PC-9 (cell line): ENCODE results near the gene SLC7A5. TPM values are rescaled to one million over a fixed set of nuclear protein-coding genes. Genes with fewer than 3 reads are reported as not detected.

Experiments used
- BruUV-seq: library from RNA; stranded (reverse); fragments of 400-500 nt; replicated peaks from 2 replicates; lab custom pipeline; 2021; lab: Mats Ljungman, UMichigan
- CTCF ChIA-PET: fragments of 300-600 bp; sonication (Branson Sonifier 250); formaldehyde crosslinking; loops from one replicate; lab custom pipeline; 2022; ENCODE audit warnings: antibody characterized with exemption; lab: Charles Lee
- POLR2A ChIA-PET: fragments of 300-600 bp; sonication (Branson Sonifier 250); formaldehyde crosslinking; loops from one replicate; lab custom pipeline; 2022; ENCODE audit warnings: antibody characterized with exemption; ENCODE audit not compliant: unreplicated experiment; lab: Charles Lee
- DNase-seq, 2 experiments: peaks; one replicate each; pipeline versions ENCODE4 v3.0.0 to v3.0.0-alpha.2; 2015 to 2022; ENCODE audit warnings: mixed read lengths in 1 of 2
- H2AFZ ChIP-seq: fragments of 200-600 bp; sonication (generic); 2 replicates; pipeline ENCODE4 v1.8.1; 2017; ENCODE audit warnings: antibody characterized with exemption
- H3F3A ChIP-seq: fragments of 200-600 bp; sonication (generic); 2 replicates; pipeline ENCODE4 v1.8.1; 2017; ENCODE audit warnings: antibody characterized with exemption, mild to moderate bottlenecking, low read depth; ENCODE audit not compliant: insufficient read depth
- H3K27ac ChIP-seq: fragments of 200-600 bp; sonication (generic); 2 replicates; pipeline ENCODE4 v1.6.1; 2016; ENCODE audit warnings: mixed run types
- H3K27me3 ChIP-seq: fragments of 200-600 bp; sonication (generic); 2 replicates; pipeline ENCODE4 v1.6.1; 2016; ENCODE audit warnings: low read depth, mixed run types; ENCODE audit not compliant: insufficient read depth
- H3K36me3 ChIP-seq: fragments of 200-600 bp; sonication (generic); 2 replicates; pipeline ENCODE4 v1.6.1; 2016; ENCODE audit warnings: low read depth, mixed run types
- H3K4me1 ChIP-seq: fragments of 200-600 bp; sonication (generic); replicated peaks from 2 replicates; pipeline ENCODE4 v1.6.1; 2016; ENCODE audit warnings: mixed run types; ENCODE audit not compliant: insufficient read depth
- H3K4me2 ChIP-seq: fragments of 200-600 bp; sonication (generic); 2 replicates; pipeline ENCODE4 v1.6.1; 2017; ENCODE audit warnings: mixed run types
- H3K4me3 ChIP-seq: fragments of 200-600 bp; sonication (generic); 2 replicates; pipeline ENCODE4 v1.6.1; 2016; ENCODE audit warnings: mixed run types
- H3K79me2 ChIP-seq: fragments of 200-600 bp; sonication (generic); 2 replicates; pipeline ENCODE4 v1.6.1; 2017; ENCODE audit warnings: low read depth, mixed run types
- H3K9me2 ChIP-seq: fragments of 200-600 bp; sonication (generic); 2 replicates; pipeline ENCODE4 v1.8.1; 2017; ENCODE audit warnings: mild to moderate bottlenecking; ENCODE audit not compliant: insufficient read depth
- H3K9me3 ChIP-seq: fragments of 200-600 bp; sonication (generic); 2 replicates; pipeline ENCODE4 v1.8.1; 2016; ENCODE audit warnings: low read depth; ENCODE audit not compliant: insufficient read depth
- H4K20me1 ChIP-seq: fragments of 200-600 bp; sonication (generic); 2 replicates; pipeline ENCODE4 v1.8.1; 2017; ENCODE audit not compliant: insufficient read depth
- CTCF ChIP-seq: fragments of 200-600 bp; sonication (generic); conservative IDR thresholded peaks from 2 replicates; pipeline ENCODE4 v1.6.1; 2017; ENCODE audit warnings: mixed run types, antibody characterized with exemption, mild to moderate bottlenecking, moderate library complexity
- EZH2 ChIP-seq: fragments of 200-600 bp; sonication (generic); IDR thresholded peaks from 2 replicates; pipeline ENCODE4 v1.8.0; 2017; ENCODE audit warnings: antibody characterized with exemption, low read depth
- intact Hi-C: fragments of 100-400 bp; cut with micrococcal nuclease; formaldehyde crosslinking; loops from one replicate; pipeline ENCODE4 v1.10.0; 2022; ENCODE audit not compliant: unreplicated experiment
- total RNA-seq: library from RNA; stranded (reverse); gene quantifications from 2 replicates; pipeline ENCODE4 v1.2.3, GENCODE V29; 2021

The SLC7A5 gene
- total RNA-seq, 1 experiment from 2014 or later, result 496 TPM

GRCh38 chr16:87839542-87840270 lies 29.6 kb downstream of the SLC7A5 start:
- Histone ChIP-seq H4K20me1 (peaks cover 73% of the 10 kb centered on the region), H3K9me3 (no peaks in the 10 kb centered on the region), H3K4me1 (no peaks in the 10 kb centered on the region), H3K9me2 (no peaks in the 10 kb centered on the region), H3K27ac (no peak overlapping the region), H3K36me3 (peaks cover 27% of the 10 kb centered on the region), H2AFZ (no peak overlapping the region), H3K4me3 (no peak overlapping the region), H3F3A (peaks cover 4% of the 10 kb centered on the region; the same call in 1 of the 2 replicates), H3K79me2 (peaks cover 24% of the 10 kb centered on the region), H3K27me3 (no peaks in the 10 kb centered on the region), H3K4me2 (no peak overlapping the region)
- intact Hi-C loops, result loop anchor here (5.0 kb wide), 1 partner anchor 62 kb away; no protein-coding TSS in a partner anchor
- no peak for TF ChIP-seq CTCF
- no peak for TF ChIP-seq EZH2
- no peak for DNase-seq
- no TSS peak for BruUV-seq
- ChIA-PET POLR2A (interaction anchor here (0.6 kb wide), 1 partner anchor 14 kb away, joined by 9 read pairs; no protein-coding TSS in a partner anchor), CTCF (no interaction called here)

- no peak overlapping the region for H3K4me3 ChIP-seq
- H3K9me2 ChIP-seq, result no peaks in the 10 kb centered on the region
- BruUV-seq, result no TSS peak
- POLR2A ChIA-PET, result interaction anchor here (0.6 kb wide), 1 partner anchor 13 kb away, joined by 9 read pairs; no protein-coding TSS in a partner anchor
- H3K9me3 ChIP-seq, result no peaks in the 10 kb centered on the region
- peaks cover 16% of the 10 kb centered on the region for H3K79me2 ChIP-seq
- peaks cover 65% of the 10 kb centered on the region for H4K20me1 ChIP-seq
- intact Hi-C loops, result loop anchor here (5.0 kb wide), 1 partner anchor 62 kb away; no protein-coding TSS in a partner anchor
- H3F3A ChIP-seq, result peaks cover 4% of the 10 kb centered on the region; the same call in 1 of the 2 replicates
- CTCF ChIA-PET, result no interaction called here
- DNase-seq, result no peak
- H3K36me3 ChIP-seq, result peaks cover 31% of the 10 kb centered on the region
- H2AFZ ChIP-seq, result no peak overlapping the region
- H3K27me3 ChIP-seq, result no peaks in the 10 kb centered on the region
- TF ChIP-seq EZH2, result no peak
- TF ChIP-seq CTCF, result no peak
- H3K4me2 ChIP-seq, result no peak overlapping the region
- H3K27ac ChIP-seq, result no peak overlapping the region
- no peaks in the 10 kb centered on the region for H3K4me1 ChIP-seq
Measured at GRCh38 chr16:87838643-87839541, 30.4 kb downstream of the SLC7A5 start.

- Histone ChIP-seq H3K27me3 (no peaks in the 10 kb centered on the region), H3F3A (peaks cover 4% of the 10 kb centered on the region; the same call in 1 of the 2 replicates), H3K79me2 (peaks cover 9% of the 10 kb centered on the region; the same call in 1 of the 2 replicates), H3K4me3 (no peak overlapping the region), H3K9me3 (no peaks in the 10 kb centered on the region), H3K4me1 (no peaks in the 10 kb centered on the region), H2AFZ (no peak overlapping the region), H4K20me1 (peaks cover 53% of the 10 kb centered on the region), H3K27ac (no peak overlapping the region), H3K4me2 (no peak overlapping the region), H3K36me3 (peaks cover 31% of the 10 kb centered on the region), H3K9me2 (no peaks in the 10 kb centered on the region)
- DNase-seq, result no peak
- no TSS peak for BruUV-seq
- intact Hi-C loops, result loop anchor here (5.0 kb wide), 1 partner anchor 60 kb away; no protein-coding TSS in a partner anchor
- TF ChIP-seq EZH2 (no peak), CTCF (no peak)
- POLR2A ChIA-PET, result no interaction called here
- CTCF ChIA-PET, result no interaction called here
Measured at GRCh38 chr16:87837627-87838289, 31.5 kb downstream of the SLC7A5 start.
